ENCODE measurements around the gene SLC6A5. TPM values are rescaled to one million over a fixed set of nuclear protein-coding genes. Genes with fewer than 3 reads are reported as not detected.

The SLC6A5 gene
- total RNA-seq, 1 experiment from 2014 or later, result not detected

DNA sequence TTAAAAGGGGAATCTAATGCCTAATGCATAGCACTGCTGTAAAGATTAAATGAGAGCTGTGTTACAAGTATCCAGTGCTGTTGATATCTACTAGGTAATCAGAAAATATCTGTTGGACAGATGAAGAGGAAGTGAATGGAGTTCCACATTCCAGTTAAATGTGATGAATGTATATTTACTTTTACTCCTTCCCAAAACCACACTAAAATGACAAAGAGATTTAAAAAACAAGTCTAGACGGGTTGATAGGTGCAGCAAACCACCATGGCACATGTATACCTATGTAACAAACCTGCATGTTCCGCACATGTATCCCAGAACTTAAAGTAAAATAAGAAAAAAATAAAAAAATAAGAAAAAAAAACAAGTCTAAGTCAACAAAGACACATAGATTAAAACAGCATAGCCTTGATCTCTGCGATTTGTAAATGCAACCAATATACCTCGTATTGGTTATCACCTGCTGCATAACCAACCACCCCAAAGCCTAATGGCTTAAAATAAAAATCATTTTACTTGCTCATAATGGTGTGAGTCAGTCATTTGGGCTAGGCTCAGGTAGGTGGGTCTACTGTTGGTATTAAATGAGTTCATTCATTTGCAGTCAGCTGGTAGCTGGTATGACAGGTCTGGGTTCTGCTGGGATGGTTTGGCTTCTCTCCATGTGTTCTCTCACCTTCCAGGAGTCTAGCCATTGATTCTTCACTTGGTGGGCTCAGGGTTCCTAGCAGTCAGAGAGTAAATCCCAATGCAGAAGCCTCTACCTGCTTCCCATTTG, 39.7 kb upstream of the SLC6A5 start:
- Histone ChIP-seq H3K4me3 (ENCODE audit: low read depth in 2 of 2, low read length in 2 of 2) (no peak overlapping the region), H3K27ac (ENCODE audit: low read length) (no peak overlapping the region), H3K4me1 (ENCODE audit: control insufficient read depth, insufficient read depth, low read length) (no peaks in the 10 kb centered on the region), H3K36me3 (ENCODE audit: control insufficient read depth, insufficient read depth, low read length) (no peaks in the 10 kb centered on the region), H3K27me3 (ENCODE audit: control insufficient read depth, insufficient read depth, low read length) (peaks cover 7% of the 10 kb centered on the region), H3K9me3 (ENCODE audit: control insufficient read depth, insufficient read depth, low read depth, low read length) (no peaks in the 10 kb centered on the region)
- BruUV-seq (replicated peaks), result no TSS peak
- ChIA-PET POLR2A (no interaction called here), CTCF (no interaction called here)
- intact Hi-C loops (cut with micrococcal nuclease; ENCODE audit: unreplicated experiment), result no loop called here
- ATAC-seq (no peak), DNase-seq (ENCODE audit: low read depth, low spot score) (no peak)
- TF ChIP-seq, protein P1, sequence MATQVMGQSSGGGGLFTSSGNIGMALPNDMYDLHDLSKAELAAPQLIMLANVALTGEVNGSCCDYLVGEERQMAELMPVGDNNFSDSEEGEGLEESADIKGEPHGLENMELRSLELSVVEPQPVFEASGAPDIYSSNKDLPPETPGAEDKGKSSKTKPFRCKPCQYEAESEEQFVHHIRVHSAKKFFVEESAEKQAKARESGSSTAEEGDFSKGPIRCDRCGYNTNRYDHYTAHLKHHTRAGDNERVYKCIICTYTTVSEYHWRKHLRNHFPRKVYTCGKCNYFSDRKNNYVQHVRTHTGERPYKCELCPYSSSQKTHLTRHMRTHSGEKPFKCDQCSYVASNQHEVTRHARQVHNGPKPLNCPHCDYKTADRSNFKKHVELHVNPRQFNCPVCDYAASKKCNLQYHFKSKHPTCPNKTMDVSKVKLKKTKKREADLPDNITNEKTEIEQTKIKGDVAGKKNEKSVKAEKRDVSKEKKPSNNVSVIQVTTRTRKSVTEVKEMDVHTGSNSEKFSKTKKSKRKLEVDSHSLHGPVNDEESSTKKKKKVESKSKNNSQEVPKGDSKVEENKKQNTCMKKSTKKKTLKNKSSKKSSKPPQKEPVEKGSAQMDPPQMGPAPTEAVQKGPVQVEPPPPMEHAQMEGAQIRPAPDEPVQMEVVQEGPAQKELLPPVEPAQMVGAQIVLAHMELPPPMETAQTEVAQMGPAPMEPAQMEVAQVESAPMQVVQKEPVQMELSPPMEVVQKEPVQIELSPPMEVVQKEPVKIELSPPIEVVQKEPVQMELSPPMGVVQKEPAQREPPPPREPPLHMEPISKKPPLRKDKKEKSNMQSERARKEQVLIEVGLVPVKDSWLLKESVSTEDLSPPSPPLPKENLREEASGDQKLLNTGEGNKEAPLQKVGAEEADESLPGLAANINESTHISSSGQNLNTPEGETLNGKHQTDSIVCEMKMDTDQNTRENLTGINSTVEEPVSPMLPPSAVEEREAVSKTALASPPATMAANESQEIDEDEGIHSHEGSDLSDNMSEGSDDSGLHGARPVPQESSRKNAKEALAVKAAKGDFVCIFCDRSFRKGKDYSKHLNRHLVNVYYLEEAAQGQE (IDR thresholded peaks at IDR 0.05; ENCODE audit: insufficient read depth in 1 of 2, low read depth in 2 of 2, low read length in 1 of 2), result no peak
- TF ChIP-seq TCF7L2 (IDR thresholded peaks at IDR 0.05; ENCODE audit: low read depth, low read length), result no peak
- TF ChIP-seq POLR2AphosphoS5 (IDR thresholded peaks at IDR 0.05; ENCODE audit: low read depth, low read length), result no peak
- TF ChIP-seq SIN3A (IDR thresholded peaks at IDR 0.05; ENCODE audit: borderline replicate concordance, insufficient read depth, low read depth, low read length), result no peak
- TF ChIP-seq, protein P2, sequence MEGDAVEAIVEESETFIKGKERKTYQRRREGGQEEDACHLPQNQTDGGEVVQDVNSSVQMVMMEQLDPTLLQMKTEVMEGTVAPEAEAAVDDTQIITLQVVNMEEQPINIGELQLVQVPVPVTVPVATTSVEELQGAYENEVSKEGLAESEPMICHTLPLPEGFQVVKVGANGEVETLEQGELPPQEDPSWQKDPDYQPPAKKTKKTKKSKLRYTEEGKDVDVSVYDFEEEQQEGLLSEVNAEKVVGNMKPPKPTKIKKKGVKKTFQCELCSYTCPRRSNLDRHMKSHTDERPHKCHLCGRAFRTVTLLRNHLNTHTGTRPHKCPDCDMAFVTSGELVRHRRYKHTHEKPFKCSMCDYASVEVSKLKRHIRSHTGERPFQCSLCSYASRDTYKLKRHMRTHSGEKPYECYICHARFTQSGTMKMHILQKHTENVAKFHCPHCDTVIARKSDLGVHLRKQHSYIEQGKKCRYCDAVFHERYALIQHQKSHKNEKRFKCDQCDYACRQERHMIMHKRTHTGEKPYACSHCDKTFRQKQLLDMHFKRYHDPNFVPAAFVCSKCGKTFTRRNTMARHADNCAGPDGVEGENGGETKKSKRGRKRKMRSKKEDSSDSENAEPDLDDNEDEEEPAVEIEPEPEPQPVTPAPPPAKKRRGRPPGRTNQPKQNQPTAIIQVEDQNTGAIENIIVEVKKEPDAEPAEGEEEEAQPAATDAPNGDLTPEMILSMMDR (IDR thresholded peaks at IDR 0.05), result no peak
- in situ Hi-C loops (cut with HindIII; ENCODE audit: low pct_unique_long_range_greater_than_20kb, low sequenced_read_pairs), result no loop called here

DNA sequence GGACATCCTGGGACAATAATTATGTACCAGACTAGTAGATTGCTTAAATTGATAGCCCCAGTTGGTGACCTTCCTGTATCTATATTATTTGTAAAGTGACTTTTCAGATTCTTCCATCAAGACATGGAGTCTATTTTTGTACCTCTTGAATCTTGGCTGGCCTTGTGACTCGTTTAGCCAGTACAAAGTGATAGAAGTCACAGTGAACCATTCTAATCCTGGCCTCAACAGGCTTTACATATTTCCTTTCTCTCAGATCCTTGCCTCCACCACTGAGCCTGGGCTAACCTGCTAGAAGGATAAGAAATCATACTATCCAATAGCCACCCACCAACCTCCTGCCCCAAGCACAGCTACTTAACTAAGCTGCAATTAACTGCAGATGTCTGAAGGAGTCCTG, 37.5 kb upstream of the SLC6A5 start:
- in situ Hi-C loops (cut with HindIII; ENCODE audit: low pct_unique_long_range_greater_than_20kb, low sequenced_read_pairs), result no loop called here
- BruUV-seq (replicated peaks), result no TSS peak
- H3K9me3 ChIP-seq (ENCODE audit: control insufficient read depth, insufficient read depth, low read depth, low read length), result no peaks in the 10 kb centered on the region
- H3K36me3 ChIP-seq (ENCODE audit: control insufficient read depth, insufficient read depth, low read length), result no peaks in the 10 kb centered on the region
- DNase-seq (ENCODE audit: low read depth, low spot score) (no peak), ATAC-seq (no peak)
- no peaks in the 10 kb centered on the region for H3K4me1 ChIP-seq (ENCODE audit: control insufficient read depth, insufficient read depth, low read length)
- POLR2A ChIA-PET, result no interaction called here
- no peak overlapping the region for H3K4me3 ChIP-seq (ENCODE audit: low read depth in 2 of 2, low read length in 2 of 2)
- H3K27ac ChIP-seq (ENCODE audit: low read length), result no peak overlapping the region
- peaks cover 7% of the 10 kb centered on the region for H3K27me3 ChIP-seq (ENCODE audit: control insufficient read depth, insufficient read depth, low read length)
- CTCF ChIA-PET, result no interaction called here
- intact Hi-C loops (cut with micrococcal nuclease; ENCODE audit: unreplicated experiment), result no loop called here
- TF ChIP-seq TCF7L2 (IDR thresholded peaks at IDR 0.05; ENCODE audit: low read depth, low read length) (no peak), SIN3A (IDR thresholded peaks at IDR 0.05; ENCODE audit: borderline replicate concordance, insufficient read depth, low read depth, low read length) (no peak), POLR2AphosphoS5 (IDR thresholded peaks at IDR 0.05; ENCODE audit: low read depth, low read length) (no peak)
- TF ChIP-seq, protein P1 (IDR thresholded peaks at IDR 0.05; ENCODE audit: insufficient read depth in 1 of 2, low read depth in 2 of 2, low read length in 1 of 2), result no peak
- TF ChIP-seq, protein P2 (IDR thresholded peaks at IDR 0.05), result no peak

Data from Panc1 (cell line).